ENCODE results near the gene NRXN3. TPM values are rescaled to one million over a fixed set of nuclear protein-coding genes. Genes with fewer than 3 reads are reported as not detected.

NRXN3 gene
- total and polyA plus RNA-seq, 2 of the 4 experiments (the other 2 are of a cell fraction) = 4.8 to 25.1 TPM

GRCh38 chr14:79580414-79580813 lies 1410.2 kb downstream of the NRXN3 start:
- Histone ChIP-seq H3K4me3 (ENCODE audit: insufficient read depth, low read depth, low read length) (no peak overlapping the region), H2BK20ac (ENCODE audit: low read depth, low read length) (no peak overlapping the region), H2BK120ac (ENCODE audit: low read depth, low read length) (0 out of 2 replicates have a peak overlapping the region, but pooled peaks have one; percentile 47), H3K4ac (ENCODE audit: low read depth, low read length) (no peak overlapping the region), H3K4me2 (ENCODE audit: low read depth, low read length) (no peak overlapping the region), H4K20me1 (ENCODE audit: insufficient read depth, low read length) (no peaks in the 10 kb centered on the region), H3K14ac (replicated peaks; ENCODE audit: low read depth, low read length) (no peak overlapping the region), H2BK5ac (ENCODE audit: low read depth, low read length, poor library complexity, severe bottlenecking) (peak overlapping the region; percentile 15), H3K79me1 (ENCODE audit: low read depth in 1 of 2, low read length in 2 of 2) (no peaks in the 10 kb centered on the region), H3K27ac (ENCODE audit: insufficient read depth, low read length) (no peak overlapping the region), H4K5ac (ENCODE audit: low read depth, low read length) (no peak overlapping the region), H3K27me3 (ENCODE audit: control insufficient read depth, insufficient read depth, low read length) (no peaks in the 10 kb centered on the region), H3K36me3 (ENCODE audit: control insufficient read depth, insufficient read depth, low read length) (no peaks in the 10 kb centered on the region), H3K23ac (ENCODE audit: low read depth, low read length) (no peak overlapping the region), H3K9me3 (ENCODE audit: control insufficient read depth, insufficient read depth, low read length) (no peaks in the 10 kb centered on the region), H4K91ac (ENCODE audit: insufficient read depth, low read depth, low read length) (no peak overlapping the region), H2AK5ac (ENCODE audit: low read depth, low read length) (no peak overlapping the region), H3K9ac (ENCODE audit: low read depth, low read length) (no peak overlapping the region), H3K18ac (ENCODE audit: low read depth, low read length) (no peak overlapping the region), H4K8ac (ENCODE audit: low read depth in 2 of 2, low read length in 2 of 2) (no peak overlapping the region), H3K56ac (ENCODE audit: extremely low read depth, insufficient read depth, low read length) (no peak overlapping the region), H2AK9ac (replicated peaks; ENCODE audit: low read depth, low read length, poor library complexity) (no peak overlapping the region), H2AFZ (replicated peaks; ENCODE audit: low read length, poor library complexity) (no peak overlapping the region), H2BK15ac (ENCODE audit: low read depth, low read length) (no peak overlapping the region), H3K4me1 (ENCODE audit: control insufficient read depth, insufficient read depth, low read length) (peaks cover 16% of the 10 kb centered on the region), H3K9me1 (ENCODE audit: insufficient read depth, low read length) (peaks cover 12% of the 10 kb centered on the region)
- dilution Hi-C loops (cut with HindIII; ENCODE audit: low sequenced_read_pairs, unreplicated experiment) = no loop called here
- DNase-seq (no peak), ATAC-seq (ENCODE audit: low read depth) (no peak)
- POLR2A ChIA-PET (ENCODE audit: unreplicated experiment) = no interaction called here
- intact Hi-C loops (cut with micrococcal nuclease) = loop anchor here (5.0 to 10.0 kb wide), 4 partner anchors 477 to 1274 kb away; no protein-coding TSS in a partner anchor
- TF ChIP-seq RAD21 (IDR thresholded peaks at IDR 0.05; ENCODE audit: low read length) (no peak), ELK1 (IDR thresholded peaks at IDR 0.05; ENCODE audit: borderline replicate concordance, low read depth, low read length) (no peak), MAFK (IDR thresholded peaks at IDR 0.05; ENCODE audit: low read depth, low read length) (no peak), RFX5 (IDR thresholded peaks at IDR 0.05; ENCODE audit: low read depth, low read length) (no peak), FOS (IDR thresholded peaks at IDR 0.05; ENCODE audit: low read depth, low read length) (no peak), CHD1 (IDR thresholded peaks at IDR 0.05; ENCODE audit: low read depth, low read length) (no peak), MAZ (IDR thresholded peaks at IDR 0.05; ENCODE audit: borderline replicate concordance, low read depth, low read length) (no peak), BHLHE40 (IDR thresholded peaks at IDR 0.05; ENCODE audit: low read depth, low read length) (no peak), CTCF (conservative IDR thresholded peaks at IDR 0.05; ENCODE audit: low read depth, low read length) (no peak), POLR2A (IDR thresholded peaks at IDR 0.05; ENCODE audit: low read depth, low read length) (no peak), USF2 (IDR thresholded peaks at IDR 0.05; ENCODE audit: low read depth, low read length) (no peak), NFE2L2 (IDR thresholded peaks at IDR 0.05; ENCODE audit: low read depth, low read length) (no peak), RCOR1 (IDR thresholded peaks at IDR 0.05; ENCODE audit: insufficient replicate concordance, low read length) (no peak), SMC3 (IDR thresholded peaks at IDR 0.05; ENCODE audit: low read depth, low read length) (no peak), CEBPB (IDR thresholded peaks at IDR 0.05; ENCODE audit: low read depth, low read length) (no peak), MXI1 (IDR thresholded peaks at IDR 0.05; ENCODE audit: borderline replicate concordance, low read depth, low read length) (no peak)
- in situ Hi-C loops (cut with MboI; ENCODE audit: low sequenced_read_pairs) = no loop called here
- no CpG with 5 or more reads among the region's 2 CpGs for WGBS, 2 experiments (ENCODE audit: extremely low coverage in 2 of 2, insufficient read length in 1 of 2)
- CTCF ChIA-PET = no interaction called here
- no TSS peak for BruUV-seq (replicated peaks)

All from IMR-90 (cell line).